Measurements from ENCODE around the gene ABI1. TPM values are rescaled to one million over a fixed set of nuclear protein-coding genes. Genes with fewer than 3 reads are reported as not detected.

ABI1 gene
- total and polyA plus RNA-seq, 3 experiments from 2014 or later, result 35.9 to 79.7 (median 37.1) TPM

GRCh38 chr10:26831936-26832335 is 28.8 kb downstream of the ABI1 start:
- Histone ChIP-seq H3K4me3 (ENCODE audit: low read length) (no peak overlapping the region), H3K4me1 (ENCODE audit: insufficient read depth, low read length) (peaks cover 19% of the 10 kb centered on the region), H3K9me3 (ENCODE audit: low read length) (no peaks in the 10 kb centered on the region), H3K36me3 (ENCODE audit: insufficient read depth, low read length) (no peaks in the 10 kb centered on the region), H3K27me3 (ENCODE audit: insufficient read depth, low read length, poor library complexity, severe bottlenecking) (no peaks in the 10 kb centered on the region), H3K27ac (ENCODE audit: low read depth, low read length) (no peak overlapping the region)
- Mint-ChIP-seq H3K27ac (peak overlapping the region in 2 of 8 donors; percentile 23 to 38), H3K36me3 (peaks cover 5 to 26% (median 8%) of the 10 kb centered on the region in 3 donors), H3K9me3 (no peaks in the 10 kb centered on the region), H3K4me3 (no peak overlapping the region), H3K27me3 (no peaks in the 10 kb centered on the region), H3K4me1 (peaks cover 56 to 81% (median 76%) of the 10 kb centered on the region in 3 donors)
- ChIA-PET CTCF (no interaction called here), POLR2A (no interaction called here)
- DNase-seq, result no peak

GRCh38 chr10:26829810-26830515 is 30.8 kb downstream of the ABI1 start:
- Mint-ChIP-seq H3K27me3 (no peaks in the 10 kb centered on the region), H3K9me3 (no peaks in the 10 kb centered on the region), H3K36me3 (peaks cover 5 to 20% (median 5%) of the 10 kb centered on the region in 3 donors), H3K4me3 (peak overlapping the region in 3 of 7 donors; percentile 7 to 54 (median 42)), H3K27ac (peak overlapping the region in 6 of 8 donors; percentile 10 to 50 (median 28)), H3K4me1 (peaks cover 53 to 83% (median 80%) of the 10 kb centered on the region in 3 donors)
- ChIA-PET CTCF (no interaction called here), POLR2A (no interaction called here)
- no peaks in the 10 kb centered on the region for H3K27me3 ChIP-seq (ENCODE audit: insufficient read depth, low read length, poor library complexity, severe bottlenecking)
- H3K4me3 ChIP-seq (ENCODE audit: low read length), result no peak overlapping the region
- H3K27ac ChIP-seq (ENCODE audit: low read depth, low read length), result no peak overlapping the region
- H3K9me3 ChIP-seq (ENCODE audit: low read length), result no peaks in the 10 kb centered on the region
- no peaks in the 10 kb centered on the region for H3K36me3 ChIP-seq (ENCODE audit: insufficient read depth, low read length)
- no peak for DNase-seq
- peaks cover 15% of the 10 kb centered on the region for H3K4me1 ChIP-seq (ENCODE audit: insufficient read depth, low read length)

- H3K4me1 ChIP-seq (ENCODE audit: insufficient read depth, low read length), result peaks cover 17% of the 10 kb centered on the region
- H3K27ac Mint-ChIP-seq, result peak overlapping the region; percentile 0 to 56 (median 23)
- no peak for DNase-seq
- no peaks in the 10 kb centered on the region for H3K9me3 Mint-ChIP-seq
- H3K27ac ChIP-seq (ENCODE audit: low read depth, low read length), result no peak overlapping the region
- H3K4me1 Mint-ChIP-seq, result peaks cover 58 to 79% (median 78%) of the 10 kb centered on the region in 3 donors
- no peaks in the 10 kb centered on the region for H3K36me3 ChIP-seq (ENCODE audit: insufficient read depth, low read length)
- H3K36me3 Mint-ChIP-seq, result peaks cover 6 to 32% (median 7%) of the 10 kb centered on the region in 3 donors
- no peaks in the 10 kb centered on the region for H3K9me3 ChIP-seq (ENCODE audit: low read length)
- no peaks in the 10 kb centered on the region for H3K27me3 Mint-ChIP-seq
- no peaks in the 10 kb centered on the region for H3K27me3 ChIP-seq (ENCODE audit: insufficient read depth, low read length, poor library complexity, severe bottlenecking)
- ChIA-PET CTCF (no interaction called here), POLR2A (no interaction called here)
- no peak overlapping the region for H3K4me3 ChIP-seq (ENCODE audit: low read length)
- peak overlapping the region in 1 of 7 donors; percentile 67 for H3K4me3 Mint-ChIP-seq
Observed at GRCh38 chr10:26824015-26824690, 36.6 kb downstream of the ABI1 start.

- Mint-ChIP-seq H3K4me1 (peaks cover 61 to 79% (median 75%) of the 10 kb centered on the region in 3 donors), H3K27ac (peak overlapping the region in 5 of 8 donors; percentile 4 to 62 (median 5))
- CTCF ChIA-PET, result no interaction called here
Observed at GRCh38 chr10:26821699-26822570, 38.8 kb downstream of the ABI1 start.

GRCh38 chr10:26815500-26815899 is 45.3 kb downstream of the ABI1 start:
- H3K4me1 ChIP-seq (ENCODE audit: insufficient read depth, low read length), result peaks cover 11% of the 10 kb centered on the region
- POLR2A ChIA-PET, result no interaction called here
- H3K4me3 Mint-ChIP-seq, result peak overlapping the region in 1 of 7 donors; percentile 66

More at GRCh38 chr10:26821699-26822570, 38.8 kb downstream of the ABI1 start:
- H3K27me3 ChIP-seq (ENCODE audit: insufficient read depth, low read length, poor library complexity, severe bottlenecking), result no peaks in the 10 kb centered on the region
- peaks cover 17% of the 10 kb centered on the region for H3K4me1 ChIP-seq (ENCODE audit: insufficient read depth, low read length)
- H3K4me3 ChIP-seq (ENCODE audit: low read length), result no peak overlapping the region
- no peak overlapping the region for H3K27ac ChIP-seq (ENCODE audit: low read depth, low read length)
- Mint-ChIP-seq H3K9me3 (no peaks in the 10 kb centered on the region), H3K4me3 (peak overlapping the region in 1 of 7 donors; percentile 39), H3K36me3 (peaks cover 12 to 42% (median 12%) of the 10 kb centered on the region in 3 donors), H3K27me3 (no peaks in the 10 kb centered on the region)
- no peak for DNase-seq
- POLR2A ChIA-PET, result no interaction called here
- H3K9me3 ChIP-seq (ENCODE audit: low read length), result no peaks in the 10 kb centered on the region
- no peaks in the 10 kb centered on the region for H3K36me3 ChIP-seq (ENCODE audit: insufficient read depth, low read length)

GRCh38 chr10:26810435-26811026 is 50.2 kb downstream of the ABI1 start:
- CTCF ChIA-PET, result no interaction called here
- Histone ChIP-seq H3K27me3 (ENCODE audit: insufficient read depth, low read length, poor library complexity, severe bottlenecking) (no peaks in the 10 kb centered on the region), H3K36me3 (ENCODE audit: insufficient read depth, low read length) (no peaks in the 10 kb centered on the region), H3K4me1 (ENCODE audit: insufficient read depth, low read length) (peaks cover 20% of the 10 kb centered on the region), H3K9me3 (ENCODE audit: low read length) (no peaks in the 10 kb centered on the region), H3K4me3 (ENCODE audit: low read length) (no peak overlapping the region), H3K27ac (ENCODE audit: low read depth, low read length) (no peak overlapping the region)
- POLR2A ChIA-PET, result no interaction called here
- Mint-ChIP-seq H3K4me3 (peak overlapping the region in 1 of 7 donors; percentile 37), H3K9me3 (no peaks in the 10 kb centered on the region), H3K36me3 (peaks cover 0 to 34% (median 0%) of the 10 kb centered on the region in 3 donors), H3K27me3 (no peaks in the 10 kb centered on the region), H3K4me1 (peaks cover 63 to 81% (median 81%) of the 10 kb centered on the region in 3 donors), H3K27ac (peak overlapping the region in 1 of 8 donors; percentile 12)
- no peak for DNase-seq

More at GRCh38 chr10:26815500-26815899, 45.3 kb downstream of the ABI1 start:
- no peak overlapping the region for H3K27ac ChIP-seq (ENCODE audit: low read depth, low read length)
- H3K9me3 Mint-ChIP-seq, result no peaks in the 10 kb centered on the region
- no peak overlapping the region for H3K27ac Mint-ChIP-seq
- no peaks in the 10 kb centered on the region for H3K36me3 ChIP-seq (ENCODE audit: insufficient read depth, low read length)
- no peak for DNase-seq
- H3K36me3 Mint-ChIP-seq, result peaks cover 4 to 35% (median 8%) of the 10 kb centered on the region in 3 donors
- no peaks in the 10 kb centered on the region for H3K27me3 Mint-ChIP-seq
- no peak overlapping the region for H3K4me3 ChIP-seq (ENCODE audit: low read length)
- no peaks in the 10 kb centered on the region for H3K27me3 ChIP-seq (ENCODE audit: insufficient read depth, low read length, poor library complexity, severe bottlenecking)
- no peaks in the 10 kb centered on the region for H3K9me3 ChIP-seq (ENCODE audit: low read length)
- H3K4me1 Mint-ChIP-seq, result peaks cover 64 to 84% (median 83%) of the 10 kb centered on the region in 3 donors
- CTCF ChIA-PET, result interaction anchor here (1.6 kb wide), 1 partner anchor 10 kb away, joined by 7 read pairs; no protein-coding TSS in a partner anchor

GRCh38 chr10:26809973-26810372 is 50.8 kb downstream of the ABI1 start:
- Histone ChIP-seq H3K36me3 (ENCODE audit: insufficient read depth, low read length) (no peaks in the 10 kb centered on the region), H3K4me3 (ENCODE audit: low read length) (no peak overlapping the region), H3K9me3 (ENCODE audit: low read length) (no peaks in the 10 kb centered on the region), H3K27me3 (ENCODE audit: insufficient read depth, low read length, poor library complexity, severe bottlenecking) (no peaks in the 10 kb centered on the region), H3K4me1 (ENCODE audit: insufficient read depth, low read length) (peaks cover 26% of the 10 kb centered on the region), H3K27ac (ENCODE audit: low read depth, low read length) (no peak overlapping the region)
- Mint-ChIP-seq H3K27me3 (no peaks in the 10 kb centered on the region), H3K4me1 (peaks cover 65 to 81% (median 81%) of the 10 kb centered on the region in 3 donors), H3K9me3 (no peaks in the 10 kb centered on the region), H3K27ac (peak overlapping the region in 2 of 8 donors; percentile 37 to 46), H3K36me3 (peaks cover 0 to 34% (median 0%) of the 10 kb centered on the region in 3 donors), H3K4me3 (peak overlapping the region in 2 of 7 donors; percentile 3 to 47)
- CTCF ChIA-PET, result no interaction called here
- POLR2A ChIA-PET, result no interaction called here
- DNase-seq, result no peak

Data from CD8-positive, alpha-beta memory T cell (primary cell).